Middle frontal gyrus (tissue), 1 donor: Measurements from ENCODE around the gene GRIA4.
"Not testable (repeated sequence)": the region's sequence is repeated elsewhere in the genome, so short reads cannot be mapped to it uniquely, and the experiment has no call there.

Source experiments
- DNase-seq: peaks from one replicate; pipeline ENCODE4 v3.0.0-alpha.2; 2015; ENCODE audit warnings: low spot score; ENCODE audit errors: extremely low spot score

GRIA4 gene

DNA sequence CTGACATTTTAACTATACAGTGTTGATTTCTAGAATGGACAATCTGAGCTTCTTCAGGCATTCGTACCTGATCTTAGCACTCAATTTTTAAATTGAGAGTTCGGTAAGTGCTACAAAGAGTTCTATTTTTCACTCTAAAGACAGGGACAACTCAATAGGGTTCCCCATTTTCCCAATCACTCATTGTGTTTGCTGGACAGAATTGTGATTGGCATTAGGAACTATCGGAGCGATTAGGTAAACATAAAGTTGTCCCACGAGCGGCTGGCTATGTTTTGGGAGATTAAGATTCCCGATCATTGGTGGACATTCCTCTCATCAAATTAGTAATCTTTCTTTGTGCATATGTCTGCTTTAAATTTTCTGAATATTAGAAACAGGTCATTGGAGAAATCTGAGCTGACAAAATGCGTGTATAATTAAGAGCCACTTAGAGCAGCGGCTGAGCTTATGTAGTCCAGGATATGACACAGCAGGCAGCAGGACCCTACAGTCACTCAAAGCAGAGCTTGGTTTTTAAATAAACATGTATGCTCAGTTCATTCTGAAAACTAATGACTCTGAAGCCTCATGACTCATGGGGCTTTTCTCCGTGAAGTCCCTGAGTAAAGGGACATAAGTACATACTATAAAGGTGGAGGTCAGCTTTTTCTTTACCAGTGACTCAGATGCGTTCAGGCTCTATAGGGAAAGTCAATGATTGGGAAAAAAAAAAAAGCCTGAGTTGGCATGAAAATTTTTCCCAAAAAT is 109.4 kb downstream of the GRIA4 start:
- DNase-seq = no peak

DNA sequence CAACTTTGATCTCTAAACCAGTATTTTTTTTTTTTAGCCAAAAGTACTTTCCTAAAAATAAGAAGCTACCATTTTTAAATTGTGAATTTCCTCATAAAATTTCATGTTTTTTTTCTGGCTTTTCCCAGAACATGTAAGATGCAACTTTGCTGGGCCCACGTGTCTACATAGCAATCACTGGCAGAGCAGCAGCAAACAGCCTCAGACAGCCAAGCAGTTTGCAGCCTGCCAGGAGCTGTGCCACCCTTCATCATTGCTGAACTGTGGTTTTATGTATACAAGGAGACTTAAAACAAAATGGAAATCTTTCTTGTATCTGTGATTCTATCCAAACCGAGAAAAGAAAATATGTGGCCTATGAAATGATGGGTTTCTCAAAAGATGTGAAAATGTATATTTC is 110.2 kb downstream of the GRIA4 start:
- DNase-seq = peak; percentile 33

DNA sequence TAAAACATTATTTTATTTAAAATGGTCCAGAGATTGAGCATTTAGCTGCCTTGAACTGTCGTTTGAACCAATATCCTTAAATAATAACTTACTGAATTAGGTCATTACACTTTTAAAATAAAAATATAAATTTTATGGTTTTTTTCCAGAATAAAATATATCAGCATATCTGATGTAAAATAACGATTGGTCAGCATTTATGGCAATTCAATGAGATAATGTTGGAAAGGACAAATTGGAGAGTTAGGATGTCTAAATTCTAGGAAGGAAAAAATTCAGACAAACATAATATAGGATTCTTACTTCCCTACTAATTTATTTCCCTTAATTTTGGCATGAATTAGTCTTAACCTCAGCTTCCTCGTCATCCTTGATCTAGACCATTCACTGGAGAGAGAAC is 113.4 kb downstream of the GRIA4 start:
- DNase-seq = no peak

DNA sequence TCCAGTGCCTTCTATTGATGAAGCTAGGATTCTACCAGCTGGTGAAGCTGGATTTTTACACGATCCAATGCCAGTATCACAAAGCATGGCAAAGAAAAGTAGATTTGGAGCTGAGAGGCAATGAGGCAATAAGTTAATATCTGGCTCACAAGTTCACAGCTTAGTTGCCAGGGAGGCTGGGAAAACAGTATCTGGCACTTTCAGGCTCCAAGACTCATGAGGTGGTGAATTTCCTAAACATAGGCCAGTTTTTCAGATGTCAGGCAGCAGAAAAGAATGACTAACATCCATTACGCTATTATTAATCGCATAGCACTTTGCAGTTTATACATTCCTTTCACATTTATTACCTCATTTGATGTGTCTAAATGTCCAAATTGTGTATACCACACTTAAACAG is 122.7 kb downstream of the GRIA4 start:
- DNase-seq = no peak

DNA sequence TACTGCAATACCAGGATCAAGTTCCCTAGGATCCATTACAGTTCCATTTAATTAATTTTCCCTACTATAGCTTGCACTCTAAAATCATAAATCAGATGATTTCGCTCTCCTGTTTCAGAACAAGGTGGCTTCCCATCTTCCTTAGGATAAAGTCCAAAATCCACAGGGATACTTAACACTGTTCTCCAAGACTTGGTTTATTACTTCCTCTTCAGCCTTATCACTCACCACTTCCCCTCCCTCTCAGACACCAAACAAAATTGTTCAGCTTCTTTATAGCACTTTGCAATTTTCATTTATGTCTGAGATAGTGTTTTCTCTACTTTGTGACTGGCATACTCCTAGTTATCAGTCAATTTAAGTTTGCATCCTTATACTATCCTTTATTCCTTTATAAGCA is 124.6 kb downstream of the GRIA4 start:
- no peak for DNase-seq

DNA sequence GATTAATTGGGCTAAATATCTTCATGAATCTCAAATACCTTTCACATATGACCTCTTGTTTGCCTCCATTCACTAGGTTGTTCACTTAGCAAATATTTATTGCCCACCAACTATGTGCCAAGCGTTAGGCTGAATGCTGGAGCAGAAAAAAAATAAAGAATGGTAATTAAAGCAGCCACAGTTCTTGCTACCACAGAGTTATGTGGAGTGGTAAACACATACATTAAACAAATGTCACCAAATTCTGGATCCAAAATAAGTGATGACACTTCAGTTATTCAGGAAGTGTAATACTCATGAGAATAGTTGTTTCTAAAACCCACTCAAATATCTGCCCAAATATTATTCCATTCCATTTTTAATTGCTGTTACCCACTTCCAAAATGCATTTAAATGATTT is 128.4 kb downstream of the GRIA4 start:
- DNase-seq = no peak

DNA sequence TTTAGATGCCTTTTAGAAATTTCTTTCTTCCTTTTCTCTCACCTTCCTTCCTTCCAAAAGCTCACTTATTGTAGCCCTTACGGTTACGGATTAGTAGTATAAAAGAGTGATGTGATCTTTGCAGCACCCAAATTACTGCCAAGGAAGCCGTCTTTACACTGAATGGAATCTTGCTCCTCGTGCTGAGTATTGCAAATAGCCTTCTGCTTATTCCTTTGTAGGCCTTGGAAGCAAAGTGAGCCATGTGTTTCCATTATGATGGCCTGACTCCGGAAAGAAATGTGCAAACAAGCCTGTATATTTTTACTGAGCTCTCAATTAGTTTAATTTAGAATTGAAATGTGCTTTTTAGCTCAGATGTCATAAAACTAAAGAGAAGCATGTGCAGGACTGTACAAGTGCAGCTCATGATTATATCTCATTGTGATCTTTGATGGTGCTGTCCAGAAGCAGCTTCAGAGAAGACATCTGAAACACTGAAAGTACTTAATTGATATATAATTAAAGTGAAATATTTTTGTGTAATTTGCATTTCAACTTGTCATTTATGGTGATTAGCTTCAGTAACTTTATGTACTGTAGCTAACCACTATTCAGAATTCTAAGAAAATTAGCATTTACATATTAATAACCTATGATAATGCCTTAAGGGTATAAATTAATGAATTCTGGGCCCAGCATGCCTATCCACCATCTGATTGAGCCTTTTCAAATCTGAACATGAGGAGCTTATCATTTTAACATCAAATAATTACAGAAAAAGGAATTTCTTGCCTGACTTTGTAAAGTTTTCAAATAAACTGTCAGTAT is 129.3 kb downstream of the GRIA4 start:
- DNase-seq = no peak

DNA sequence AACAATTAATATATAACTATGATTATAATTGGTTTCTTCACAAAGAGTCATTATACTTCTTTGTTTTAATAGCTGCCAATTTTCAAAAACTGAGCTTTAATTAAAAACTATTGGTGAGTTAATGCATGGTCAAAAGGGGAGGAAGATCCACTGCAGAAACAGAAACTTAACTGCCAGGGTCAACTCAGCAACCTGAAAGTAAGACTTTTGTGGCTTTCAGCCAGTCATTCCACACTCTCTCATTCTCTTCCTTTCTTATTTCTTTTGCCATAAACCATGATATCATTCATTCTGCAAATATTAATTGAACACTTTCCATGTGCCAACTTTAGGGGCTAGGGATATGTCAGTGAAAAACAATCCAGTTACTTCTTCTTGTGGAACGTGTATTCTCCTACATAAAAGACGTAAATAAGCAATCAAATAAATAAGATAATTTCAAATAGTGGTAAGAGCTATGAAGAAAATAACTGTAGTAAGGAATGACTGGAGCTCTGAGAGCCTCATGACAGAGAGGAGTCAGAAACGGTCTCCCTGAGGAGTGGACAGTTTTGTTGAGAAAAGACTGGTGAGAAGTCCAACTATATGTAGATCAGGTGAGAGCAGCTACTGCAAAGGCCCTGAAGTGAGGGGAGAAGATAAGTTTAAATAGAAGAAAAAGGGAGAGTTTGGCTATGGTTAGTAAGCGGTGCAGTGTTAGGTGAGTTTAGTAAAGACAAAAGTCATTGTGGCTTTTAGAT is 130.5 kb downstream of the GRIA4 start:
- no peak for DNase-seq

DNA sequence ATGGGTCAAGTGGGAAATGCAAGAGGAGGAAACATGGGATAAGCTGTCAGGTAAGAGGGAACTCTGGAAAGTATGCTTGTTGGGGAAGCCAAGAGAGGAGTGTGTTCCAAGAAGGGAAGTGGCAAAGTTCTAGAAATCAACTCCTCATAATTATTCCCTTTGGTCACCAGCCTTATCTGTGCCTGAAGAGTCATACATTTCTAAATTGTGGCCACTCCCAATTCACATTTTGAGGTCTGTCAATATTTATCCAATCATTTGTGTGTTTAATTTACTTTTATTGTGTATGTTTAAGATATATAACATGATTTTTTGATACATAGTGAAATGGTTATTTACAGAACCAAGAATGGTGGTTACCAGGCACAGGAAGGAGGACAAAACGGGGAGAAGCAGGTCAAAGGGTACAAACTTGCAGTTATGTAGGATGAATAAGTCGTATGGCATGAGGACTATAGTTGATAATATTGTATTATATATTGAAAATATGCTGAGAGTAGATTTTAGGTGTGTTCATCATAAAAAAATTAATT is 131.7 kb downstream of the GRIA4 start:
- DNase-seq = no peak

DNA sequence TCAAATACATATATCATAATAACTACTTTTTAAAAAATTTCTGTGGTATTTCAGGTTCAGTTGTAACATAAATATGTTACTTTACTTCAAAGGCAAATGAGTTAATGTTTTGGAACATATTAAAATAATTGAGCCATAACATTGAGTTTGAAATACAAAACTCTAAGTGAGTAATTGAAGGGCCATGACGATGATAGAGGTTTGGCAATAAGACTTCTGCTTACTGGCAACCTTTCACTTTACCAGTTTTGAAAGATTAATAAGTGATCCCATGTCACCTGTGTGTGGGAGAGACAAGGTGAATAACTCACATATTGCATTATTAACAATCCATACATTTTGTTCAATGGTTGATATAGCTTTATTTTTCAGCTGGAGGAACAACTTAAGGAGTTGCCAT is 144.4 kb downstream of the GRIA4 start:
- no peak for DNase-seq

DNA sequence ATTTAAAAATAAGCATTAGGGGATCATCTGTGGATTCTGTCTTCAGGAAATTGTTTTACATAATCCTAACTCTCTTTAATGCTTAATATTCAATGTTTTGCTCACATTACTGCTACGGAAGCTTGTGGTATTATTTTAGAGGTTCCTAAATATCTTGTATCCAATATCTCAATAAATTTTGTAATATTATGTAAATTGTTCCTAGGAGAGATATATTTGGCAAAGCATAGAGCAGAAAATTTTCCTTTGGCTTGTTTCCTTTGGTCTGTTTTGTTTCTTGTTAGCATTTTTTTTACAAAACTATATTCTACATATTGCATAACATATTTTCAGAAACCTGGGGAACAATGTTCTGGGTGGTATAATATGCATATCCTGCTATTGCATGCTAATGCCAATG is 144.8 kb downstream of the GRIA4 start:
- no peak for DNase-seq

DNA sequence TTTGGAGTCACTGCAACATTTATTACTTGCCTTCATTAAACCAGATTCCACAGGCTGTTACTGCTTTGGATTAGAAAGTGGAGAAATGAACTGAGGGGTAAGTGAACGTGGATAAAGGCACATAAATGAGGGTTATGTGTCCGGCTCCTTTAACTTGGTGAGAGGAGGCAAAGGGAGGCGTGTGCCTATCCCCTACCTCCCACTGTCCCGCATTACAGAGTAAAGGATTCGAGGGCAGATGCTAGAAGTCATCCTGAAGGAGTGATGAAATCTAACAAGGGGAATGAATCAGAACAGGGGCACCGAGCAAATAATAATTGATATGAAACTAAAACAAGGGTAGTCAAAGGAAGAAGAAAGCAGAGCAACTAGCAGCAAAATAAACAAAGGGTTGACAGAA is 147.2 kb downstream of the GRIA4 start:
- no peak for DNase-seq

DNA sequence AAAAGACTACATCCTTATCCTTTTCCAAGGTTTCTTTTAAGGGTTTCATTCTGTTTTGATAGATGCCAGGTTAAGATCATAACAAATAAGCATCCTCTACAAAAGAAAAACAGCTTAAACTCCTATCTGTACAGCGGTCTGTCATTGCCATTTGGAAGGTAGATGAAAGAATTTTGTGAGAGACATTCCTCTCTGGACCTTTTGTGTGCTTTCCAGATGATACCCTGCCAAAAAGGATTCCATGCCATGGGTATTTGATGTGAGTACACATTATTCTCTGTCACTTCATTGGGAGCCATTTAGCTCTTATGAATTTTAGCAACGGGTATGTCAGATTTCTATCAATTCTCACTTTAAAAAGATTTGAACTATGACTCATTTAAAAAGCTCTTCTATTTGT is 153.7 kb downstream of the GRIA4 start:
- DNase-seq = no peak

DNA sequence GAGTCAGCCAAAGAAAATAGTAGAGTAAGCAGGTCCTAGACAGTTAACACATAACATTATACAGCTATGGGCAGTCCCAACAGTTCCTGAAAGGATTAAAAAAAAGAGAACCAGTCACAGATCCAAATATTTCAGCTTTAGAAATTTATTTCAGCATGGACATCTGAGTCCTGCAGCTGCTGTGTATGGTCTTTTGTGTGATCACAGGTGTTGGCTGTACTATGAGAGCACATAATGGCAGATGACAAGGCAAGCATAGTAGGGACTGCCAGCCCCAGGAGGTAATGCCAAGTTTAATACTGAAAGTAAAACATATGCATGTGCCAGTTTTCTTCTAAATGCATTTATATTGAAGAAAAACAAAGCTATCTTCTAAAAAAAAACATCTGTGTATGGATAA is 158.1 kb downstream of the GRIA4 start:
- DNase-seq = no peak

DNA sequence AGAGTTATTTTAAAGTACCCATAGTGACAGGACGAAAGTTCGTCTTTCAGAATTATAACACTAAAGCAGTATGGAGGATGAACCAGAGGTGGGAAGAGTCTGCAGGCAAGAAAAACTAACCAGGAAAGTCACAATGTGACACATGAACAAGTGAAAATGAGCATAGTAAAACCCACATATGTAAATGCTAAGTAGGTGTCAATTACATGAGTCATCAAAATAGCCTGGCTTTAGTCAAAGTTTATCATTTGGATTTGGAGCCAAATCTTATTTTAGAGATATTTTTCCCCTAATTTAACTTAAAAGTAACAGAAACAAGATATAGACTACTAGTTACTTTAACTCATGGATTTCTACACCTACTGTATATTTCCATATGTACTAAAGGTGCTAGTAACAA is 159.8 kb downstream of the GRIA4 start:
- no peak for DNase-seq

DNA sequence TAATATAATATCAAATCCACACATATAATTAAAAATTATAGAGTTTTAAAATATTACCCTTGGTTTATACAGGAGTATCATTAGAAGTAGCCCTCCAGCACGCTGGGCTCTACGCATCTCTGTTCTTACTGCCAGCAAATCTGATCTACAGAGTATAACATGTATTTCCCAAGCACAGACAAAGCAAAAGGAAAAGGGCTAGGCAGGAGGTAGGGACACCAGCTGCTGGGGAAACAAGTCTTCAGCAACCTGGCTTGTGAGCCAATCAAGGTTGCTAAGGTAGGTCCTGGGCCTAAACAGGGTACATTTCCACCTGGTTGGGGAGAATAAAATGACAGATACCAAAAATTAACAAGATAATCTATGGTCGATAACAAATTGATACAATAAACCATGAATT is 163.6 kb downstream of the GRIA4 start:
- not testable (repeated sequence) for DNase-seq

DNA sequence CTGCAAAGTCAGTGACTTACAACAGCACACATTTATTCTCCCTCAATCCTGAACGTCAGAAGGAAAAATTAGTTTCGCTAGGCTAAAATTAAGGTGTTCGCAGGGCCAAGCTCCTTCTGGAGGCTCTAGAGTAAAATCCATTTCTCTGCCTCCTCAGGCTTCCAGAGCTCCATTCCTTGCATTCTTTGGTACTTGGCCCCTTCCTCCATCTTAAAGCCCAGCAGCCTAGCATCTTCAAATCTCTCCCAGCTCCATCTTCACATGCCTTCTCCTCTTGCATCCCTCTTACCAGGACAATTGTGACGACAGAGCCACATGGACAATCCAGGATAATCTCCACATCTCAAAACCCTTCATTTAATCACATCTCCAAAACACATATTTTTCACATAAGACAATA is 165.0 kb downstream of the GRIA4 start:
- DNase-seq = no peak

DNA sequence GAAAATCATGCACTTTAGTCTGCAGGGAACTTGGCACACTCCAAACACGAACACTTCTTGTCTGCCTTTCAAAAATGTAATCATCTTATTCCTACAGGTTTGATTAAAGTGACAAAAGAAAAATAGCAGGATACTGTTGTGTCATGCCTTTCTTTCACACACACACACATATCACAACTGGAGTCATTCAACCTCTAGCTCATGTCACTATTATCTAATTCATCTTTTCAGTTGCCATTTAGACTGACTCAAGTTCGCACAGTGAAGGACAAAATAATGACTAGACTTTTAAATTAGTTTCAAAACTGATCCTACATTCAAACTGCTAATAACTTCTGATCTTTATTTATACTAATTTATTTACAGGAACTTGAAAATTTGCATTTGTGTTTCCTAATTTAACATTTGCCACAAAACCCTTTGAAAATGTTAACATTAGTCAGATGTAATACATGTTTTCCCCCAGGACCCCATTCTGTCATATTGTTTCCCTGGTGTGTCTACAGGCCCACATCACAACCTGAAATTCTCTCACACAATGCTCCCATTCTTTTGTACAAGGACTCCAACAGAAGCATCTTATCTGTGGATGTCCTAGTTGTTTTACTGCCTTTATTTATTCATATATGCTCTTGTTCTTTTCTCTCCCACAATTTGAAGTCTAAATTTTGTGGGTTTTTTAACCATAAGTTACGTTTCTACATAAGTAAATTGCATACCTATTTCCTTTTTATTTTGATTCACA is 171.1 kb downstream of the GRIA4 start:
- DNase-seq = no peak

DNA sequence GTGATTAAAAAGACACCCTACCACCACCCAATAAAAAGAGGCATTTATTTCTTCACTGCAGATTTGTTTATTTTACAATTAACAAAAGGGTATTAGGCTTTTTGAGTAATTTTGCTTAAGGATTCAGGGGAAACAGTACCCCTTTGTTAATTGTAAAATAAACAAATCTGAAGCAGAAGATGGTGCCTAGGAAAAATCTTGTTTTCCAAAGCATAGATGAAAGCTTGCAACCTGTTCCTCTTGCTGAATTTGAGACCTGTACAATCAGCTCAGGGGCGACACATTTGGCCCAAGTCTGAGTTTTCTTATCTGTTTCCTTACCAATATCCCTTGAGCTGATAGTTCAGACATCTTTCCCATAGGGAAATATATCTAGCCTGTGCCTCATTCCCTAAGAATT is 171.9 kb downstream of the GRIA4 start:
- DNase-seq = no peak

DNA sequence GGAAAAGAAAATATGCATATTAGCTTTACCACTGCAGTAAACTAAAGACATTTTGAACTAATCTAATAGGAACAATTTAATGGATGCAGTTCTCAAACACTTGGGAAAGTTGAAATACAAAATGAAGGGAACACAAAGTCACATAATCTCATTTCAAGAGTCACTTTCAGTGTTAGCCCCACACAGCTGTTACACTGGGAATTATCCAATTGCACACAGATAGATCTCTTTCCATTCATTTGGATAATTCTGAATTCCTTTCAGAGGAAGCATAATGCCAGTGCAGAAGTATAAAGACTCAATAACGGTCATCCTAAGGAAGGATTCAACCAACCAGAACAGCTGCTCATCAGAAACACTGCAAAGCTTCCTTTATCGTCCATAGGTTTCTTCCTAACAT is 173.3 kb downstream of the GRIA4 start:
- DNase-seq = no peak

DNA sequence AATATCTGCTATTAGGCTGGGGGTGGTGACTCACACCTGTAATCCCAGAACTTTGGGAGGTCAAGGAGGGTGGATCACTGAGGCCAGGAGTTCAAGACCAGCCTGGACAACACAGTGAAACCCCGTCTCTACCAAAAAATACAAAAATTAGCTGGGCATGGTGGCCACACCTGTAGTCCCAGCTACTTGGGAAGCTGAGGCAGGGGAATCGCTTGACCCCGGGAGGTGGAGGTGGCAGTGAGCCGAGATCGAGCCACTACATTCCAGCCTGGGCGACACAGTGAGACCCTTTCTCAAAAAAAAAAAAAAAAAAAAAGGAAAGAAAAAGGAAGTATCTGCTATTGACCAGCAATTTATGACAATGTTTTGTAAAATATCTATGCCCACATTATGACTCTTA is 176.0 kb downstream of the GRIA4 start:
- DNase-seq = not testable (repeated sequence)
